RPMI7951 (cell line): ENCODE data around the gene GYS2. TPM values are rescaled to one million over a fixed set of nuclear protein-coding genes. Genes with fewer than 3 reads are reported as not detected.
"Not testable (repeated sequence)": the region's sequence is repeated elsewhere in the genome, so short reads cannot be mapped to it uniquely, and the experiment has no call there.

ENCODE experiments used
- DNase-seq: peaks from one replicate; pipeline ENCODE4 v3.0.0-alpha.2; 2012; ENCODE audit warnings: low read depth
- total RNA-seq: library from RNA; depleted of rRNA; stranded (reverse); fragments of >200 nt; shearing (Covaris generic); gene quantifications from 2 replicates; pipeline ENCODE4 v1.2.3, GENCODE V29; 2014

Gene GYS2
- total RNA-seq, 1 experiment from 2014 or later, result not detected

DNA sequence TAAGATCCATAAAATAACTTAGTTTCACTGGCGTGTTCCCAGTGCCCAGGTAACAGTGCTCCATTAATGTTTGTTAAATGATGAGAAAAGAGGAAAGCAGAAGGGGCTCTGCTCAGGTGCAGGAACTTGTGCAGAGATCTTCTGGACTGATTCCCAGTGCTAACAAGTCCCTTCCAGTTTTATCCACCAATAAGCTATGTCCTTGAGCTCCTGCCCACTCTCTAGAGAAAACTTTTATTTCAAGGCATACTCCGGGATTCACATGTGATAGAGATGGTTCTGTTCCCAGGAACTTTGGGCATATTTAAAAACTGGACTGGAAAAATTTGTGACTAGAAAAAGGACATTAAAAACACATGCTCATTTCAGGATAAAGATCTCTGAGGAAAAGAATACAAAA lies 1.9 kb downstream of the GYS2 start:
- no peak for DNase-seq

DNA sequence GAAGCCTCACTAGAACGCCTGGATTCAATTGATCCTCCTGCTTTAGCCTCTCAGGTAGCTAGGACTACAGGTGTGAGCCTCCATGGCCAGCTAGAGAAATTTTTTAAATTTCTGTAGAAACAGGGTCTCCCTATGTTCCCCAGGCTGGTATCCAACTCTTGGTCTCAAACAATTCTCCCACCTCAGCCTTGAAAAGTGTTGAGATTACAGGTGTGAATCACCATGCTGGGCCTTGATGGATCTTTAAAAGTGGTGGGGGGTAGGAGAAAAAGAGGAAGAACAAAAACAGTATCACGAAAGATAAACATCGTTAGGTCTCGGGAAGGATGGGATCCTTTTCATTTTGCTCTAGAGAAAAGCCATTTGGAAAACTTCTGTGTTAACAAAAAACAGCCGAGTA lies 4.5 kb downstream of the GYS2 start:
- no peak for DNase-seq

- DNase-seq, result no peak
Measured at GRCh38 chr12:21599143-21599999, 5.3 kb downstream of the GYS2 start.

DNA sequence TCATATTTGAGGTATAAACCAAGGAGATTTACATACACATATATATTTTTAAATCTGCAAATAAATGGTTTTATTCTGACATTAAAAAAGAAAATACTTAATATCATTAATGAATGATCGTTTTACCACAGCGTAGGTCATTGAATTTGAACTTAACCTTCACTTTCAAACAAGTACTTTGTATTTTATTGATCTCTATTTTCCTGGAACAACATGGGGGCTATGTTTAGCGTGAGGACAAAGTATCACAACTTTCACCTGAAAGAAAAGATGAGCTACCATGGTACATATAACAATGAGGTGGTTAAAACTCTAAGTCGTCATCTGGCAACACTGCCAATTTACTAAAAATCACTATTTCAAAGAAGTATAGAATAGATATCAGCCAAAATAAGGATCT lies 6.0 kb downstream of the GYS2 start:
- DNase-seq, result no peak

GRCh38 chr12:21595356-21595755 lies 9.3 kb downstream of the GYS2 start:
- DNase-seq, result not testable (repeated sequence)

- DNase-seq, result no peak
Measured at GRCh38 chr12:21585485-21585884, 19.2 kb downstream of the GYS2 start.

- DNase-seq, result not testable (repeated sequence)
Measured at GRCh38 chr12:21584403-21585182, 20.1 kb downstream of the GYS2 start.

DNA sequence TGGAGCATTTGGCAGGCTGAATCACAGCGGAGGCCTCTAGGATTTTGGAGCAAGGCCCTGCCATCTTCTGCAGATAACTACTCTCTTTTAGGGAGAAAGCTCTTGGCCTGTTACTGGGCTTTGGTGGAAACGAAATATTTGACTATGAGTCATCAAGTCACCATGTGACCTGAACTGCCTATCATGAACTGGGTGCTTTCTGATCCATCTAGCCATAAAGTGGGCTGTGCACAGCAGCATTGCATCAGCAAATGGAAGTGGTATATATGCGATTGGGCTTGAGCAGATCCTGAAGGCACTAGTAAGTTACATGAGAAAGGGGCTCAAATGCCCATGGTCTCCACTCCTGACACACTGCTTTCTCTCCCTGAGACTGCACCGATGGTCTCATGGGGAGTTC lies 21.1 kb downstream of the GYS2 start:
- DNase-seq, result no peak

- DNase-seq, result no peak
Measured at GRCh38 chr12:21580748-21581516, 23.7 kb downstream of the GYS2 start.

GRCh38 chr12:21577516-21577915 lies 27.1 kb downstream of the GYS2 start:
- no peak for DNase-seq

- DNase-seq, result no peak
Measured at GRCh38 chr12:21576431-21576830, 28.2 kb downstream of the GYS2 start.

DNA sequence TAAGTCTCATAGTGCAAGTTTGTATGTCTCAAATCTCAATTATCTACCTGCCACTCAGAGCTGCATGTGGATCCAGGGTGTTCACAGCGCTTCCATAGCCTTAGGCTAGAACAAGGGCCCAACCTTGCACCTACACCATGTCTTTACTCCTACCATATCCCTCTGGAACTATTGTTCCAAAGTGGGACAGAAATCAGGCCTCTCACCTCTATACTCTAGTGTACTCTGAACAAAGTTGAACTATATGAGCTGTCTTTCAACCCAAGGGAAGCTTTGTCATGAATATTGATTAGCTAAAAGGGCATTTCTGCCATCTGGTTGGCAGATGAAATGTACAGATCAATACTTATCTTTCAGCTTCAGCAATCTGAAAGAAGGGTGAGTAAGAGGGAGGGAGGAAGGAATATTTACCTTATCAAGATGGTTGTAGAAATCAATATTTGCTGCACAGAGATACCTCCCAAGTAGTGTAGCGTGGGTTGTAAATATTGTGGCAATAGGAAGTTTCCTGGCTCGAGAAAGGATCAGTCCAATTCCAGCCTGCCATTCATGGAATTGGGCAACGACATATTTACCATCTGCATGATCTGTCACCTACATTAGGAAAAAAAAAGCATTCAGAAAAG lies 30.8 kb downstream of the GYS2 start:
- no peak for DNase-seq

DNA sequence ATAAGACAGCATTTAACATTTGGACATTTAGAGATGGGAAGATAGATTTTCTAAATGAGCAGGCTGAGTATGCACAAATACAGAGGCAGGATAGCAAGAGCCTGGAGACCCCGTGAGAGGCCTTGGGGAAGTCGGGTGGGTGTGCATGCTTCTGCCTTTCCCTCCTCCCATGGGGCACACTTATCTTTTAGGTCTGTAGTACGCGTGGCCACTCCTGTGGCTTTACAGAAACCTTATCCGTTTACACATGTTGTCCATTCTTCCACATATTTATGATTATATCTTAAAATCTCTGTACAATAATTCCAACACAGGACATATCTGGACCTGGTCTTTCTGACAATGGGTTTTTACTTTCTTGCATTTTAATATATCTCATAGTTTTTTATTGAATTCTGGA lies 33.6 kb downstream of the GYS2 start:
- DNase-seq, result no peak

DNA sequence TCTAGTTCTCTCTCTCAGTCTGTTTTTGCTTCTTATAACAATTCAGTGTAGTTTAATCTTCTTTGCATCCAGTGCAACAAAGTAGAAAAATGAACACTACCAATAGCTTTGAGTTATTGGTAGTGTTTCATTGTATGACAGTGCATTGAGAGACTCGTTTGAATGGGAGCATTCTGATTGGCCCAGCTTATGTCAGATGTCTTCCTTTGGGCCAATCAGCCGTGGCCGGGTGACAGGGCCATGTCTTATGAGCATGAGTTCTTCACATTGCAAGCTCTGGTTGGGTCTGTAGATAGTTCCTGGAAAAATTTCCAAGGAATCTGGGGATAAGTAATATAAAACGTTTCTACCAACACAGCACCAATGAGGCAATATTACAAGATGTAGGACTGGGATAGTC lies 36.5 kb downstream of the GYS2 start:
- DNase-seq, result no peak

GRCh38 chr12:21566907-21567394 lies 37.7 kb downstream of the GYS2 start:
- DNase-seq, result no peak

- DNase-seq, result no peak
Measured at GRCh38 chr12:21566223-21566906, 38.3 kb downstream of the GYS2 start.

- DNase-seq, result no peak
Measured at GRCh38 chr12:21562859-21563258, 41.8 kb downstream of the GYS2 start.

- no peak for DNase-seq
Measured at GRCh38 chr12:21561158-21561557, 43.5 kb downstream of the GYS2 start.

DNA sequence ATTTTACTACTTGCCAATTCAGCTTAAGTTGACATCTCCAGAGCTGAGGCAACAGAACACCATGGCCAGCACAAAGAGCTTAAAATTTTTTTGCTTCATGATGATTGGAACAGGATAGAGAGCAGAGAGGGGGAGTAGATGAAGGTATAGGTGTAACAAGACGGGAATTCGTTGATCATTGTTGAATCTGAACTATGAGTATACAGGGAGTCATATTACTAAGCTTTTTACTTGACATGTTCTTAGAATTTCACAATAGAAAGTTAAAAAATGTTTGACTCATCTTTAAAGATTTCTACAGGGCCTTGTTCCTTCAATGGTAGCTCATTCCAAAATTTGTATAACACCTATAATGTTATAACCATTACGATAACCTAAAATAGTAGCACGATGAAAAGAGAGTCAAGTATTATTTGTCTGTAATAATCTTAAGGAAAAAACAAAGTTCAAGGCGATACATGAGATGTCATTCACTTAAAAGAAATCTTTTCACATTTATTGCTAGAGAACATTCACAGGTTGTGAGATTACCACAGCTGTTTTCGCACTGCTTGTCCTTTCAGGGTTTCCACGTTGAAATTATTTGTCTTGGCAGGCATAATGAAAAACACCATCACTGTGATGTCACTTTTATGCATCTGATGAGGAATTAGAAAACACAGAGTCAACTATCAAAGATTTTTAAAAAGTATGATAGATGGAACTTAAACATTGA lies 44.6 kb downstream of the GYS2 start:
- DNase-seq, result no peak

DNA sequence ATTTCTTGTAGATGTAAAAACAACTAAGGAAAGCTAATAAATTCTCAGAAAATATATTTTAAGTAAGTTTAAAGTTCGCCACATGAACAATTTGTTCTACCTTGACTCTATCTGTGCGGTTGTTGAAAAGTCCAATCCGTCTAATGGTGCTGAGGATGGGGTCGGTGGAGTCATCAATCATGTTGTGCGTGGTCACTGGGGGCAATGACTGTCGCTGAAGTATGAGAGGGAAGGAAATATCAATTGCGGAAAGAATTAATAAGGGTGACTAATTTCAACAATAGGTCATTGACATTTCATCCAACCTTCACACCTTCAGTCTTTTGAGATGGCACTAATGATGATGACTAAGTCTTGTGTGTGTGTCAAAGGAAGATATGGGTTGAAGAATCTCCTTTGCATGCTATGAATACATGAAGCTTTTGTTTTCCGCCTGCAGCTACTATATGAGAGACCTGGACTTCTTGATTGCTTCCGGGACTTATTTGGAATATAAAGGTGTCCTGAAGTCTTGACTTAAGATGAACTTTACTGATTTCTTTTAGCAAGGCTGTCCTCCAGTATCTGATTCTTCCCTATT lies 46.5 kb downstream of the GYS2 start:
- no peak for DNase-seq
